ENCODE measurements around the gene DNAH8.

Gene DNAH8

DNA sequence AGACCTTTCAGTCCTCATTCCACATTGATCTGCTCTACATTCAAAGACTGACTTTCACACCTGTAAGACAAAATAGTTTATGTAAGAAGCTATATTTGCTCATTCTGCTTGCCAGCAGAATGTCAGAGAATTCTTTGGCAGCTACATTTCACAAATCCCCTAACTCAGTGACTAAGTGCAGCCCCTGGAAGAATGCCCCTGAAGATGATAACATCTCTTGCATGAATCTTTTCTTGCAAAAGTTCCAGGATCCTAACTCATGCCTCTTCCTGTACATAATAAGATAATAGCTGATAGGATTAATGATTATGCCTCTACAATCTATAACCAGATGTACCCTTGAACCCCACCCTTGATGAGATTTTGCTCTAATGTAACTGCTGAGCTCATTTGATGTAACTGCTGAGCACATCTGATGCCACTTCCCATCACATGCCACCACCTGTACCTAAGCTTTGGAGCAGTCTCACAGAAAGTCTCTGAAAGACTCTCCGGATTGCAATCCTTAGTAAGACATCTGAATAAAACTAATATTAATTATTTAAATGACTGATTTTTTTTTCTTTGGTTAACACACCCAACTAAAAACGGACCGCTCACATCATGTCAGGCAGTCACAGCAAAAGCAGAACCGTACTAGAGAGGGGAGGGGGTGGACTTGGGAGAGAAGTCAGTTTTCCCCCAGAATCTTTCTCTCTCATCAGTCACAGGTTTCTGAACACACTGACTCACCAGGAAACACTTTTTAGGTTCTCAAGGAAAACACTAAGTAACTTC is 684 bp upstream of the DNAH8 start:
- H3K27me3 Mint-ChIP-seq: peaks cover 13 to 19% of the 10 kb centered on the region in 2 donors
- peaks cover 12% of the 10 kb centered on the region for H3K36me3 Mint-ChIP-seq (ENCODE audit: insufficient read depth)
- peak overlapping the region; percentile 88 to 91 for H3K27ac Mint-ChIP-seq
- peaks cover 13 to 19% of the 10 kb centered on the region in 2 donors for H3K4me1 Mint-ChIP-seq (ENCODE audit: low read depth in 2 of 2)
- H3K9me3 Mint-ChIP-seq: no peaks in the 10 kb centered on the region
- DNase-seq (no peak), ATAC-seq (replicated peaks) (peak; percentile 35)
- peak overlapping the region; percentile 48 to 59 for H3K4me3 Mint-ChIP-seq

DNA sequence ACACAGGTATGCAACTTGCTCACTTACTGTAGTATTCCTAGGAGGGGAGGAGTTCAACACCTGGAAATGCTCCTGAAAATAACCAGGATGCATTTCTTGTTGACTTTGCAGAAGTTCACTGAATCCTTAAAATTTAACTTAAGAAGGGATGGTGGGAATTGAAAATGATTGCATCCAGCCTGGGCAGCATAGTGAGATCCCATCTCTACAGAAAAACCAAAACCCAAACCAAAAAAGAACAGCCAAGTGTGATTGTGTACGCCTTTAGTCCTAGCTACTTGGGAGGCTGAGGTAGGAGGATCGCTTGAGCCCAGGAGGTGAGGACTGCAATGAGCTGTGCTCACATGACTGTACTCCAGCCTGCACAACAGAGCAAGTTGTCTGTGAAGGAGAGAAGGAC is 1.7 kb downstream of the DNAH8 start:
- ATAC-seq (replicated peaks) (no peak), DNase-seq (no peak)
- H3K36me3 Mint-ChIP-seq (ENCODE audit: insufficient read depth): peaks cover 4% of the 10 kb centered on the region
- no peak overlapping the region for H3K27ac Mint-ChIP-seq
- H3K9me3 Mint-ChIP-seq: peaks cover 0 to 3% of the 10 kb centered on the region in 2 donors
- H3K4me1 Mint-ChIP-seq (ENCODE audit: low read depth in 2 of 2): peaks cover 13 to 19% of the 10 kb centered on the region in 2 donors
- peaks cover 30 to 34% of the 10 kb centered on the region in 2 donors for H3K27me3 Mint-ChIP-seq
- no peak overlapping the region for H3K4me3 Mint-ChIP-seq

GRCh38 chr6:38719358-38719757 is 4.2 kb downstream of the DNAH8 start:
- Mint-ChIP-seq H3K27me3 (peaks cover 34 to 35% of the 10 kb centered on the region in 2 donors), H3K4me3 (no peak overlapping the region), H3K4me1 (ENCODE audit: low read depth in 2 of 2) (peaks cover 3 to 8% of the 10 kb centered on the region in 2 donors), H3K9me3 (peaks cover 0 to 3% of the 10 kb centered on the region in 2 donors), H3K27ac (no peak overlapping the region), H3K36me3 (ENCODE audit: insufficient read depth) (peaks cover 4% of the 10 kb centered on the region)
- DNase-seq (no peak), ATAC-seq (replicated peaks) (no peak)

DNA sequence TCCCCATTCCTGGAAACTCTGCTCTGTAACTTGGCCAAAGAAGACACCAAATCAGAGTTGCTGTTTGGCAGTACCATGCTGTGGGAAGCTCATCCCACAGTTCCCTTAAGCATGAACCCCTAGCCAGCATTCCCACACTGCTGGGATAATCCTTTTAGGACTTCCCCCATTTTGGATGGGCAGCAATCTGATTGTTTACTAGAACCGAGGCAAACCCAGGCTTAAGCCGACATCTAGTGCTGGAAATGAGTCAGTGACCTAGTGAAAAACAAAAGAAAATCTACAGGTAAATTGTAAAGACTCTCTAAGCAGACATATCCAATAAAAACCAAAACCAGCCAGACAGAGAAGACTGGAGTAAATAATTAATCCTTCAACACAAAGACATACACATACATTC is 5.2 kb downstream of the DNAH8 start:
- H3K27me3 Mint-ChIP-seq: peaks cover 34 to 35% of the 10 kb centered on the region in 2 donors

DNA sequence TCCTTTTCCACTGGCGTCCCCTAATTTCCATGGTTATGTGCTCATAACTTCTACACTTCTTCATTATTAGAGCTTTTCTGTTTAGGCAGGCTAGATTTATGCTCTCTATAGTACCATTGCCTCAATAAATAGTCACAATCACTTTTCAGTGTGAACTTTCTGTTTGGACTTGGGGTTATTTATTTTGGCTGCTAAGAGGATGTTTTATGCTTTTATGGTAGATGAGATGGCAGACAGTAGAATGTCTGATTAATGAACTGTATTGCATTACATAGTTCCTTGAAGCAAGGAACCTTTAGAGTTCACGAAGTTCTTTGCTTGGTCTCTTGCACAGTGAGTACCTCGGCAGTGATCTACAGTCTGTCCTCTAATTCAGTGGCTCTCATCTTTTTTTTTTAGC is 6.9 kb downstream of the DNAH8 start:
- Mint-ChIP-seq H3K27ac (no peak overlapping the region), H3K4me1 (ENCODE audit: low read depth in 2 of 2) (peaks cover 0 to 2% of the 10 kb centered on the region in 2 donors), H3K9me3 (peaks cover 0 to 3% of the 10 kb centered on the region in 2 donors), H3K36me3 (ENCODE audit: insufficient read depth) (no peaks in the 10 kb centered on the region), H3K4me3 (no peak overlapping the region), H3K27me3 (peaks cover 22 to 23% of the 10 kb centered on the region in 2 donors)
- DNase-seq (no peak), ATAC-seq (replicated peaks) (no peak)

More for the DNA sequence above, 5.2 kb downstream of the DNAH8 start:
- Mint-ChIP-seq H3K4me3 (no peak overlapping the region), H3K27ac (no peak overlapping the region), H3K9me3 (peaks cover 0 to 3% of the 10 kb centered on the region in 2 donors), H3K36me3 (ENCODE audit: insufficient read depth) (peaks cover 4% of the 10 kb centered on the region), H3K4me1 (ENCODE audit: low read depth in 2 of 2) (peaks cover 1 to 3% of the 10 kb centered on the region in 2 donors)
- ATAC-seq (replicated peaks) (no peak), DNase-seq (no peak)

DNA sequence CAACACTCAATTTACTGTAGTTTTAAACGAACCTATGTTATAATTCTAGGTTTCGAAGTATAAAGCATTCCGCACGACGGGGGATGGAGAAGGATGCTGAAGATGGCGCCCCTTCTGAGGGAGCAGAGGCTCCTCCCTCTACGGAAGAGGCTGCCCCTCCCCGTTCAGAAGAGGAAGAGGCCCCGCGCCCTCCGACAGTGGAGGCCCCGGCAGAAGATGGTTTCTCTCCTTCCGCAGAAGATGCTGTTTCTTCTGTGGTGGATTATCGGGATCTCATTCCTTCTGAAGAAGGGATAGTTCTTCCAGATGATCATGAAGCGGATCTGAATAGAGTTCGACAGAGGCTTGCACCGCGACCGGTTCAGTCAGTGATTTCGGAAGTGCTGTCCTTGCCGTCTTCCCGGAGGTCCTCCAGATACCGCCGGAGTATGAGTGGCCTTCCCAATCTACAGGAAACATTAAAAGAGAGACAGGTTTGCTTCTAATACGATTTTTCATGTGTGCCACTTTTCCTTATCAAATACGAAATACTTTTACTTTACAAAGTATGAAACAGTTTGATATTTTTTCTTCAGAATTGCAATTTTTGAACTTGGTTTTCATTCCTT is 7.7 kb downstream of the DNAH8 start:
- DNase-seq: no peak
- Mint-ChIP-seq H3K27ac (no peak overlapping the region), H3K36me3 (ENCODE audit: insufficient read depth) (no peaks in the 10 kb centered on the region), H3K4me1 (ENCODE audit: low read depth in 2 of 2) (peaks cover 0 to 2% of the 10 kb centered on the region in 2 donors), H3K9me3 (peaks cover 0 to 3% of the 10 kb centered on the region in 2 donors), H3K27me3 (peaks cover 22 to 23% of the 10 kb centered on the region in 2 donors), H3K4me3 (no peak overlapping the region)
- ATAC-seq (replicated peaks): no peak

- Mint-ChIP-seq H3K27me3 (peaks cover 20 to 22% of the 10 kb centered on the region in 2 donors), H3K4me3 (no peak overlapping the region), H3K9me3 (peaks cover 0 to 3% of the 10 kb centered on the region in 2 donors), H3K4me1 (ENCODE audit: low read depth in 2 of 2) (peaks cover 0 to 2% of the 10 kb centered on the region in 2 donors), H3K36me3 (ENCODE audit: insufficient read depth) (no peaks in the 10 kb centered on the region), H3K27ac (no peak overlapping the region)
- no peak for ATAC-seq (replicated peaks)
- DNase-seq: no peak
Observed at GRCh38 chr6:38723783-38724182, 8.7 kb downstream of the DNAH8 start.

GRCh38 chr6:38724343-38724742 is 9.2 kb downstream of the DNAH8 start:
- Mint-ChIP-seq H3K27ac (no peak overlapping the region), H3K4me1 (ENCODE audit: low read depth in 2 of 2) (peaks cover 0 to 2% of the 10 kb centered on the region in 2 donors), H3K27me3 (peaks cover 15 to 22% of the 10 kb centered on the region in 2 donors), H3K9me3 (peaks cover 0 to 3% of the 10 kb centered on the region in 2 donors), H3K36me3 (ENCODE audit: insufficient read depth) (no peaks in the 10 kb centered on the region), H3K4me3 (no peak overlapping the region)
- DNase-seq (no peak), ATAC-seq (replicated peaks) (no peak)

GRCh38 chr6:38725414-38726183 is 10.5 kb downstream of the DNAH8 start:
- H3K27ac Mint-ChIP-seq: no peak overlapping the region
- H3K36me3 Mint-ChIP-seq (ENCODE audit: insufficient read depth): no peaks in the 10 kb centered on the region
- H3K4me1 Mint-ChIP-seq (ENCODE audit: low read depth in 2 of 2): peaks cover 0 to 2% of the 10 kb centered on the region in 2 donors
- ATAC-seq (replicated peaks) (no peak), DNase-seq (no peak)
- H3K9me3 Mint-ChIP-seq: peaks cover 0 to 3% of the 10 kb centered on the region in 2 donors
- H3K4me3 Mint-ChIP-seq: no peak overlapping the region
- H3K27me3 Mint-ChIP-seq: peaks cover 6 to 17% of the 10 kb centered on the region in 2 donors

- no peaks in the 10 kb centered on the region for H3K36me3 Mint-ChIP-seq (ENCODE audit: insufficient read depth)
- DNase-seq (no peak), ATAC-seq (replicated peaks) (no peak)
- H3K9me3 Mint-ChIP-seq: no peaks in the 10 kb centered on the region
- H3K4me1 Mint-ChIP-seq (ENCODE audit: low read depth in 2 of 2): peaks cover 0 to 2% of the 10 kb centered on the region in 2 donors
- peaks cover 2 to 4% of the 10 kb centered on the region in 2 donors for H3K27me3 Mint-ChIP-seq
- H3K27ac Mint-ChIP-seq: no peak overlapping the region
- H3K4me3 Mint-ChIP-seq: no peak overlapping the region
Observed at GRCh38 chr6:38728203-38728602, 13.1 kb downstream of the DNAH8 start.

DNA sequence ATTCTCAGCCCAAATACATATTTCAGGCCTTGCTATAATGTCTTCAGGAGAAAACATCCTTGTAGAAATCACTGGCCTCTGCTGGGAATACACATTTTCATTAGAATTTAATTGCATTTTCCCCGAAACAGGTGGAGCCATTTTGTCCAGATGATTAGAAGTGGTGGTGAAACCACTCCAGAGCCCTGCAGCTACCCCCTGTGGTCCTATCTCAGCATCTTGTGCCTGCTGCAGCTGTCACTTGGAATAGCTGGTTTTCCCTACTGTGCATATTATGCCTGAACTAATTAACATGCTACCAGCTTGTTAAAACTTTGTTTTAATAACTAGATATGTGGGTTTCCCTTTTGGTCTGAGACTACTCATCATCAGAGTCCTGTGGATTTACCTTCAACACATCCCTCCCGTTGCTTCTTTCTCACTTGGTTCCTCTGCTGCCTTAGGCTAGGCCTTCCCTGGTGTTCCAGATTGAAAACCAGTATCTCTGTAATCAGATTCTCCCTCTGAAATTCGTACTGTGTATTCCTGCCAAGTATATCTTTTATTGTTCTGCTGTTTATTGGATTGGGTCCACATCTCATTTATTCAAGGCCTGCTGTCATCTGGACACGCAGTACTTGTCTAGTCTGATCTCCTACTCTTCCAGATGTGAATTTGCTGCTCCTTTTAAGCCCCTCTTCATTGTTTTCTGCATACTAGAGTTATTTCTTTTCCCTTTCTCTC is 15.2 kb downstream of the DNAH8 start:
- no peaks in the 10 kb centered on the region for H3K36me3 Mint-ChIP-seq (ENCODE audit: insufficient read depth)
- peaks cover 13 to 16% of the 10 kb centered on the region in 2 donors for H3K27me3 Mint-ChIP-seq
- H3K9me3 Mint-ChIP-seq: no peaks in the 10 kb centered on the region
- no peak overlapping the region for H3K4me3 Mint-ChIP-seq
- H3K4me1 Mint-ChIP-seq (ENCODE audit: low read depth in 2 of 2): peaks cover 0 to 2% of the 10 kb centered on the region in 2 donors
- DNase-seq: no peak
- ATAC-seq (replicated peaks): no peak
- H3K27ac Mint-ChIP-seq: no peak overlapping the region

DNA sequence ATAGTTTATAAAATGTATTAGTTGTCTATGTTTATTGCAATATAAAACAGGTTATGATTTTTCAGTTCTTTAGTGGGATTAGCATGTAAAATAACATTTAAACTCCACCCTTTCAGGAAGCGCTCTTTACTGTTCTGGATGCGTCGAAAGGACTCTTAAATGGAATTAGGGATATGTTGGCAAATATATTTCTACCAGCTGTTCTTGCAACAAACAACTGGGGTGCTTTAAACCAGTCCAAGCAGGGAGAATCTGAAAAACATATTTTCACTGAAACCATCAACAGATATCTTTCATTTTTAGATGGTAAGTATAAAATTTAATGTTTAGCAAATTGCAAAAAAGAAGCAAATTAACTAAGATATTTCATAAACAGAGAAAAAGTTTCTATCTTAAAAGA is 21.8 kb downstream of the DNAH8 start:
- peaks cover 37 to 45% of the 10 kb centered on the region in 2 donors for H3K27me3 Mint-ChIP-seq
- DNase-seq (no peak), ATAC-seq (replicated peaks) (no peak)
- no peaks in the 10 kb centered on the region for H3K4me1 Mint-ChIP-seq (ENCODE audit: low read depth in 2 of 2)
- H3K36me3 Mint-ChIP-seq (ENCODE audit: insufficient read depth): peaks cover 2% of the 10 kb centered on the region
- no peak overlapping the region for H3K27ac Mint-ChIP-seq
- no peak overlapping the region for H3K4me3 Mint-ChIP-seq
- H3K9me3 Mint-ChIP-seq: no peaks in the 10 kb centered on the region

GRCh38 chr6:38738261-38738660 is 23.1 kb downstream of the DNAH8 start:
- Mint-ChIP-seq H3K27me3 (peaks cover 33 to 45% of the 10 kb centered on the region in 2 donors), H3K36me3 (ENCODE audit: insufficient read depth) (peaks cover 2% of the 10 kb centered on the region), H3K4me3 (no peak overlapping the region), H3K9me3 (no peaks in the 10 kb centered on the region), H3K27ac (no peak overlapping the region), H3K4me1 (ENCODE audit: low read depth in 2 of 2) (no peaks in the 10 kb centered on the region)
- ATAC-seq (replicated peaks) (no peak), DNase-seq (no peak)

Measured in effector memory CD8-positive, alpha-beta T cell (primary cell).